HEK293 (cell line): ENCODE data around the gene BTBD16.

Experiments
- CTCF ChIA-PET: fragments of 350-600 bp; formaldehyde crosslinking; extraction: SDS; loops from one replicate; lab custom pipeline; 2021; ENCODE audit warnings: antibody characterized with exemption; lab: Yijun Ruan, JAX
- POLR2A ChIA-PET: fragments of 300-600 bp; formaldehyde crosslinking; extraction: SDS; loops from one replicate; lab custom pipeline; 2020; ENCODE audit warnings: antibody characterized with exemption, inconsistent platforms; lab: Yijun Ruan, JAX
- H3K27ac ChIP-seq: fragments of 200-500 bp; sonication (Bioruptor generic); 2 replicates; pipeline ENCODE4 v1.5.1; 2014; ENCODE audit warnings: low read depth, low read length, control low read depth, inconsistent platforms; ENCODE audit errors: extremely low read depth
- H3K36me3 ChIP-seq, 2 experiments: fragments of 200-500 bp in 1 of 2; sonication (Bioruptor generic) in 1 of 2; 1 replicate in 1 of 2; 2 replicates in 1 of 2; pipeline ENCODE4 v1.5.1; 2014 to 2017; ENCODE audit warnings: inconsistent platforms in 2 of 2, low read length in 2 of 2; ENCODE audit not compliant: control insufficient read depth in 2 of 2, insufficient read depth in 1 of 2
- H3K4me1 ChIP-seq: fragments of 200-500 bp; sonication (Bioruptor generic); 2 replicates; pipeline ENCODE4 v1.5.1; 2014; ENCODE audit warnings: mild to moderate bottlenecking, low read length, inconsistent platforms; ENCODE audit not compliant: control insufficient read depth, insufficient read depth
- H3K4me3 ChIP-seq: 2 replicates; pipeline ENCODE4 v1.5.1; 2011; ENCODE audit warnings: low read depth, mild to moderate bottlenecking, control low read depth, low read length, moderate library complexity
- H3K9me3 ChIP-seq: fragments of 200-500 bp; sonication (Bioruptor generic); 2 replicates; pipeline ENCODE4 v1.5.1; 2014; ENCODE audit warnings: low read depth, low read length, inconsistent platforms; ENCODE audit not compliant: control insufficient read depth, insufficient read depth
- GLI2 ChIP-seq: fragments of 450-650 bp; formaldehyde crosslinking; IDR thresholded peaks from 2 replicates; pipeline ENCODE4; 2017; ENCODE audit warnings: missing biosample characterization, missing genetic modification characterization, low read depth, borderline replicate concordance
- MEIS1 ChIP-seq: sonication (generic); formaldehyde crosslinking; IDR thresholded peaks from 2 replicates; pipeline ENCODE4 v1.8.1; 2022; ENCODE audit warnings: missing genetic modification reagents, mild to moderate bottlenecking, borderline replicate concordance
- RBAK ChIP-seq: fragments of 450-650 bp; formaldehyde crosslinking; IDR thresholded peaks from 2 replicates; pipeline ENCODE4 v1.5.1; 2016; ENCODE audit warnings: missing biosample characterization, missing genetic modification characterization
- SCRT2 ChIP-seq: fragments of 450-650 bp; formaldehyde crosslinking; IDR thresholded peaks from 2 replicates; pipeline ENCODE4 v1.5.1; 2016; ENCODE audit warnings: missing biosample characterization, missing genetic modification characterization
- WT1 ChIP-seq: fragments of 450-650 bp; formaldehyde crosslinking; IDR thresholded peaks from 2 replicates; pipeline ENCODE4 v1.5.1; 2016; ENCODE audit warnings: missing biosample characterization, missing genetic modification characterization
- ZEB2 ChIP-seq: fragments of 450-650 bp; formaldehyde crosslinking; IDR thresholded peaks from 2 replicates; pipeline ENCODE4 v1.5.1; 2016; ENCODE audit warnings: missing biosample characterization, missing genetic modification characterization
- ZIC2 ChIP-seq: fragments of 450-650 bp; formaldehyde crosslinking; IDR thresholded peaks from 2 replicates; pipeline ENCODE4 v1.5.1; 2016; ENCODE audit warnings: missing biosample characterization, missing genetic modification characterization
- ZNF16 ChIP-seq: fragments of 450-650 bp; formaldehyde crosslinking; IDR thresholded peaks from 2 replicates; pipeline ENCODE4 v1.5.1; 2016; ENCODE audit warnings: low read depth, missing biosample characterization, missing genetic modification characterization
- ZNF211 ChIP-seq: fragments of 450-650 bp; formaldehyde crosslinking; IDR thresholded peaks from 2 replicates; pipeline ENCODE4 v1.5.1; 2016; ENCODE audit warnings: low read depth, missing biosample characterization, missing genetic modification characterization
- ZNF214 ChIP-seq: fragments of 450-650 bp; formaldehyde crosslinking; IDR thresholded peaks from 2 replicates; pipeline ENCODE4 v1.5.1; 2017; ENCODE audit warnings: missing biosample characterization, mild to moderate bottlenecking, missing genetic modification characterization, borderline replicate concordance
- ZNF239 ChIP-seq: fragments of 450-650 bp; formaldehyde crosslinking; IDR thresholded peaks from 2 replicates; pipeline ENCODE4 v1.5.1; 2016; ENCODE audit warnings: missing biosample characterization, missing genetic modification characterization
- ZNF266 ChIP-seq: fragments of 450-650 bp; formaldehyde crosslinking; IDR thresholded peaks from 2 replicates; pipeline ENCODE4 v1.5.1; 2016; ENCODE audit warnings: missing biosample characterization, missing genetic modification characterization, low read depth
- ZNF302 ChIP-seq: fragments of 450-650 bp; formaldehyde crosslinking; IDR thresholded peaks from 2 replicates; pipeline ENCODE4 v1.5.1; 2016; ENCODE audit warnings: missing biosample characterization, missing genetic modification characterization, low read depth
- ZNF416 ChIP-seq: fragments of 450-650 bp; formaldehyde crosslinking; IDR thresholded peaks from 2 replicates; pipeline ENCODE4 v1.5.1; 2016; ENCODE audit warnings: missing biosample characterization, missing genetic modification characterization
- ZNF426 ChIP-seq: fragments of 450-650 bp; formaldehyde crosslinking; IDR thresholded peaks from 2 replicates; pipeline ENCODE4 v1.5.1; 2017; ENCODE audit warnings: missing biosample characterization, missing genetic modification characterization, mild to moderate bottlenecking, inconsistent platforms, moderate library complexity
- ZNF558 ChIP-seq: fragments of 450-650 bp; formaldehyde crosslinking; IDR thresholded peaks from 2 replicates; pipeline ENCODE4 v1.5.1; 2016; ENCODE audit warnings: missing biosample characterization, missing genetic modification characterization
- ZNF701 ChIP-seq: fragments of 450-650 bp; formaldehyde crosslinking; IDR thresholded peaks from 2 replicates; pipeline ENCODE4 v1.5.1; 2016; ENCODE audit warnings: missing biosample characterization, missing genetic modification characterization
- TF ChIP-seq, protein P1 (sequence below): fragments of 450-650 bp; formaldehyde crosslinking; IDR thresholded peaks from 2 replicates; pipeline ENCODE4 v1.5.1; 2017; ENCODE audit warnings: missing biosample characterization, missing genetic modification characterization
- TF ChIP-seq, protein P2 (sequence below): fragments of 450-650 bp; formaldehyde crosslinking; IDR thresholded peaks from 2 replicates; pipeline ENCODE4 v1.5.1; 2016; ENCODE audit warnings: missing biosample characterization, missing genetic modification characterization
- TF ChIP-seq, protein P3 (sequence below): fragments of 450-650 bp; formaldehyde crosslinking; IDR thresholded peaks from 2 replicates; pipeline ENCODE4 v1.5.1; 2016; ENCODE audit warnings: missing biosample characterization, missing genetic modification characterization, borderline replicate concordance

Gene BTBD16

DNA sequence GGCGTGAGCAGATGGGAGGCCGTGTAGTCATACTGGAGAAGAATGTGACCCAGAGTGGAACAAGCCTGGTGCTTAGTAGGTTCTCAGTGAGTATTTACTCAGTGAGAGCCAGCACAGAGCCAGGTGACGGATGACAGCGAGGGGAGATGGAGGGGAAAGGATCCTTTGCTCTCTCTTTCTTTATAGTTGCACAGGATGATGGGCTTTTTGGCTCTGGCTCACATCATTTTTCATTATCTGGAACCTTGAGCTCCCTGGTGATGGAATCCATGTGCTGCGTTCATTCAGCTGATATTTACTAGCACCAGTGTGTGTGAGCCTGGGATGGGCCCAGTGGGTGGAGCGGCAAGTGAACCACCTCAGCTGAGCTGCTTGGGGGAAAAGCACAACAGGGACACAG, 17.2 kb downstream of the BTBD16 start:
- TF ChIP-seq, protein P1, sequence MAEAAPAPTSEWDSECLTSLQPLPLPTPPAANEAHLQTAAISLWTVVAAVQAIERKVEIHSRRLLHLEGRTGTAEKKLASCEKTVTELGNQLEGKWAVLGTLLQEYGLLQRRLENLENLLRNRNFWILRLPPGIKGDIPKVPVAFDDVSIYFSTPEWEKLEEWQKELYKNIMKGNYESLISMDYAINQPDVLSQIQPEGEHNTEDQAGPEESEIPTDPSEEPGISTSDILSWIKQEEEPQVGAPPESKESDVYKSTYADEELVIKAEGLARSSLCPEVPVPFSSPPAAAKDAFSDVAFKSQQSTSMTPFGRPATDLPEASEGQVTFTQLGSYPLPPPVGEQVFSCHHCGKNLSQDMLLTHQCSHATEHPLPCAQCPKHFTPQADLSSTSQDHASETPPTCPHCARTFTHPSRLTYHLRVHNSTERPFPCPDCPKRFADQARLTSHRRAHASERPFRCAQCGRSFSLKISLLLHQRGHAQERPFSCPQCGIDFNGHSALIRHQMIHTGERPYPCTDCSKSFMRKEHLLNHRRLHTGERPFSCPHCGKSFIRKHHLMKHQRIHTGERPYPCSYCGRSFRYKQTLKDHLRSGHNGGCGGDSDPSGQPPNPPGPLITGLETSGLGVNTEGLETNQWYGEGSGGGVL (tag by site-specific recombination), result no peak
- TF ChIP-seq, protein P2, sequence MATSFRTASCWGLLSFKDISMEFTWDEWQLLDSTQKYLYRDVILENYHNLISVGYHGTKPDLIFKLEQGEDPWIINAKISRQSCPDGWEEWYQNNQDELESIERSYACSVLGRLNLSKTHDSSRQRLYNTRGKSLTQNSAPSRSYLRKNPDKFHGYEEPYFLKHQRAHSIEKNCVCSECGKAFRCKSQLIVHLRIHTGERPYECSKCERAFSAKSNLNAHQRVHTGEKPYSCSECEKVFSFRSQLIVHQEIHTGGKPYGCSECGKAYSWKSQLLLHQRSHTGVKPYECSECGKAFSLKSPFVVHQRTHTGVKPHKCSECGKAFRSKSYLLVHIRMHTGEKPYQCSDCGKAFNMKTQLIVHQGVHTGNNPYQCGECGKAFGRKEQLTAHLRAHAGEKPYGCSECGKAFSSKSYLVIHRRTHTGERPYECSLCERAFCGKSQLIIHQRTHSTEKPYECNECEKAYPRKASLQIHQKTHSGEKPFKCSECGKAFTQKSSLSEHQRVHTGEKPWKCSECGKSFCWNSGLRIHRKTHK (tag by site-specific recombination), result no peak
- no peak for TF ChIP-seq RBAK (tag by site-specific recombination)
- no peak for TF ChIP-seq ZEB2 (tag by site-specific recombination)
- no peak for TF ChIP-seq ZNF558 (tag by site-specific recombination)
- TF ChIP-seq ZNF214 (tag by site-specific recombination), result no peak
- TF ChIP-seq ZNF701 (tag by site-specific recombination), result no peak
- H3K9me3 ChIP-seq, result no peaks in the 10 kb centered on the region
- H3K36me3 ChIP-seq, result no peaks in the 10 kb centered on the region
- H3K4me3 ChIP-seq, result no peak overlapping the region
- no peaks in the 10 kb centered on the region for H3K4me1 ChIP-seq
- ChIA-PET CTCF (interaction anchor here (0.7 to 1.4 kb wide), 4 partner anchors 8 to 277 kb away, joined by 3 to 5 read pairs (median 4); no protein-coding TSS in a partner anchor), POLR2A (no interaction called here)
- H3K27ac ChIP-seq, result no peak overlapping the region

DNA sequence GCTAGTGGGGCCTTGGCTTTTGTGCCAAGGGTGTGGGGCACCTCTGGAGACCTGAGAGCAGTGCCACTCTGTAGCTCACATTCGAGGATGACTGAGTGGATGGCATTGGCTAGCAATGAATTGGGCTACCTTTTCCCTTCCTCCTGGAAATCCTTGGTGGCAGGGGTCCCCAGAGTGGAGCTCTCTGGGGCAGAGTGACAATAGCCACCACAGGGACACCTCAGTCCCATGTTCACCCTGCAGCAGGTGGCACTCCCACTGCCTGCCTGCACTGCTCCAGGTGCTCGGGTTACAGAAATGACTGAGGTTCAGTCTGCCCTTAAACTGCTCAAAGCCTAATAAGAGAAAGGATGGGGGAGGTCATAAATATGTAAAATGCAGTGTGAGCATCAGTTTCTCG, 17.8 kb downstream of the BTBD16 start:
- H3K4me3 ChIP-seq, result no peak overlapping the region
- H3K4me1 ChIP-seq, result no peaks in the 10 kb centered on the region
- POLR2A ChIA-PET, result no interaction called here
- H3K27ac ChIP-seq, result no peak overlapping the region
- CTCF ChIA-PET, result interaction anchor here (0.7 to 1.4 kb wide), 3 partner anchors 9 to 277 kb away, joined by 3 to 5 read pairs (median 3); no protein-coding TSS in a partner anchor
- no peak for TF ChIP-seq ZNF426 (tag by site-specific recombination)
- TF ChIP-seq ZIC2, result peak; percentile 69
- TF ChIP-seq WT1 (tag by site-specific recombination), result no peak
- H3K9me3 ChIP-seq, result no peaks in the 10 kb centered on the region
- H3K36me3 ChIP-seq, result no peaks in the 10 kb centered on the region

DNA sequence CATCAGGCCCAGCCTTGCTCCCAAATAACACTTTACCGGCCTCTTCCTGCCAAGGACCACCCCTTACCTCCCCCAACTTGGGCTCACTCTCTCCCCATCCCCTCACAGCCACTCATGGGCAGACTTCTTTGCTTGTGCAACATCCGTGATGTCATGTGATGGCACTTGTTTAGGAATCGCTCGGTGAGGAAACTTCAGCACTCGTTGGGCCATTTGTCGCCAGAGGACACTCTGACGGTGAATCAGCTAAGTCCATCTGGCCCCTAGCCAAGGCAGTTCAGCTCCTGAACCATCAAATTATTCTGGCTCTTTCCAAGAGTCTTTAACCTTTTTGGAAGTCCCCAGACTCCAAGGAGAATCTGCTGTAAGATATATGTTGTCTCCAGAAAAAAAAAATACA, 19.2 kb downstream of the BTBD16 start:
- H3K4me1 ChIP-seq, result no peaks in the 10 kb centered on the region
- no peak overlapping the region for H3K27ac ChIP-seq
- TF ChIP-seq SCRT2 (tag by site-specific recombination) (no peak), ZNF302 (tag by site-specific recombination) (no peak), ZNF239 (tag by site-specific recombination) (no peak), MEIS1 (CRISPR knock-in tag) (no peak), ZNF211 (tag by site-specific recombination) (no peak), ZNF266 (tag by site-specific recombination) (no peak), ZNF16 (no peak), GLI2 (tag by site-specific recombination) (no peak), ZNF416 (tag by site-specific recombination) (no peak)
- TF ChIP-seq, protein P3, sequence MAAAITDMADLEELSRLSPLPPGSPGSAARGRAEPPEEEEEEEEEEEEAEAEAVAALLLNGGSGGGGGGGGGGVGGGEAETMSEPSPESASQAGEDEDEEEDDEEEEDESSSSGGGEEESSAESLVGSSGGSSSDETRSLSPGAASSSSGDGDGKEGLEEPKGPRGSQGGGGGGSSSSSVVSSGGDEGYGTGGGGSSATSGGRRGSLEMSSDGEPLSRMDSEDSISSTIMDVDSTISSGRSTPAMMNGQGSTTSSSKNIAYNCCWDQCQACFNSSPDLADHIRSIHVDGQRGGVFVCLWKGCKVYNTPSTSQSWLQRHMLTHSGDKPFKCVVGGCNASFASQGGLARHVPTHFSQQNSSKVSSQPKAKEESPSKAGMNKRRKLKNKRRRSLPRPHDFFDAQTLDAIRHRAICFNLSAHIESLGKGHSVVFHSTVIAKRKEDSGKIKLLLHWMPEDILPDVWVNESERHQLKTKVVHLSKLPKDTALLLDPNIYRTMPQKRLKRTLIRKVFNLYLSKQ (tag by site-specific recombination), result no peak
- no peak overlapping the region for H3K4me3 ChIP-seq
- no peaks in the 10 kb centered on the region for H3K36me3 ChIP-seq
- CTCF ChIA-PET, result interaction anchor here (0.6 to 2.0 kb wide), 2 partner anchors 145 to 276 kb away, joined by 3 to 8 read pairs; no protein-coding TSS in a partner anchor
- POLR2A ChIA-PET, result no interaction called here
- no peaks in the 10 kb centered on the region for H3K9me3 ChIP-seq
